ENCODE data around the gene ATP12A. TPM values are rescaled to one million over a fixed set of nuclear protein-coding genes. Genes with fewer than 3 reads are reported as not detected.

Gene ATP12A
- polyA plus RNA-seq, 3 donors: not detected

DNA sequence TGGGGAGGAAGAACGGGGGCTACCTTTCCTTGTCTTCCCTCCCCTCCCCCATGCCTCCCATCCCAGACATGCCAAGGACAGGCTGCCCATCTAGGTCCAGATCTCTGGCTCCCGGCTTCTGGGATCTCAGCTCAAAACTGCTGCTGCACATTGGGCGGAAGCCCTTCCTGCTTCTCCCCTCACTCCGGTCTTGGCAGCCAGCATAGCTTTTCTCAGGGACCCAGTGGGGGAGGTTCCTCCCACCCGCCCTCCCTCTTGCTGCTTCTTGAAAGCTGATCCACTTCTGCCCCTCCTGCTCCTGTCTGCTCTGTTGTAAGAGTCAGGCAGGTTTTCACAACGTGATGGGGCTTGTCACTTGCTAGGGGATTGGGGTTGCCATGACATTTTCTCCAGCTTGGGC, 62.1 kb downstream of the ATP12A start:
- Histone ChIP-seq H3K27me3 (ENCODE audit: control insufficient read depth in 2 of 2, insufficient read depth in 2 of 2, low read length in 2 of 2) (peaks cover 5 to 18% of the 10 kb centered on the region in 2 donors), H3K9ac (ENCODE audit: insufficient read depth, low read length, poor library complexity, severe bottlenecking) (no peak overlapping the region), H3K79me2 (ENCODE audit: insufficient read depth, low read length) (no peaks in the 10 kb centered on the region), H3K4me1 (ENCODE audit: control insufficient read depth in 1 of 2, insufficient read depth in 2 of 2, low read length in 2 of 2) (peaks cover 0 to 2% of the 10 kb centered on the region in 2 donors), H4K20me1 (ENCODE audit: insufficient read depth, low read length) (no peaks in the 10 kb centered on the region), H3K4me3 (replicated peaks in 1 of 3; ENCODE audit: low read depth in 2 of 3, low read length in 3 of 3) (no peak overlapping the region), H2AFZ (ENCODE audit: insufficient read depth, low read depth, low read length, poor library complexity, severe bottlenecking) (no peak overlapping the region), H3K9me3 (replicated peaks in 1 of 2; ENCODE audit: control insufficient read depth in 1 of 2, insufficient read depth in 1 of 2, low read length in 2 of 2) (peaks cover 0 to 9% of the 10 kb centered on the region in 2 donors), H3K4me2 (replicated peaks; ENCODE audit: extremely low read depth, low read length, poor library complexity, severe bottlenecking) (no peak overlapping the region), H3K27ac (ENCODE audit: low read depth in 1 of 2, low read length in 2 of 2) (no peak overlapping the region), H3K36me3 (replicated peaks in 1 of 2; ENCODE audit: control insufficient read depth in 1 of 2, insufficient read depth in 2 of 2, low read length in 2 of 2) (no peaks in the 10 kb centered on the region)
- 92% methylated on average over 2 of the region's 6 CpGs for WGBS (ENCODE audit: insufficient coverage)
- Mint-ChIP-seq H3K27ac (no peak overlapping the region), H3K9me3 (peaks cover 0 to 3% (median 0%) of the 10 kb centered on the region in 7 donors), H3K4me1 (peaks cover 7% of the 10 kb centered on the region), H3K27me3 (ENCODE audit: low read depth in 3 of 3) (peaks cover 25 to 33% (median 31%) of the 10 kb centered on the region in 3 donors), H3K36me3 (no peaks in the 10 kb centered on the region), H3K4me3 (no peak overlapping the region)
- intact Hi-C loops (cut with micrococcal nuclease): no loop called here
- TF ChIP-seq, protein P1, sequence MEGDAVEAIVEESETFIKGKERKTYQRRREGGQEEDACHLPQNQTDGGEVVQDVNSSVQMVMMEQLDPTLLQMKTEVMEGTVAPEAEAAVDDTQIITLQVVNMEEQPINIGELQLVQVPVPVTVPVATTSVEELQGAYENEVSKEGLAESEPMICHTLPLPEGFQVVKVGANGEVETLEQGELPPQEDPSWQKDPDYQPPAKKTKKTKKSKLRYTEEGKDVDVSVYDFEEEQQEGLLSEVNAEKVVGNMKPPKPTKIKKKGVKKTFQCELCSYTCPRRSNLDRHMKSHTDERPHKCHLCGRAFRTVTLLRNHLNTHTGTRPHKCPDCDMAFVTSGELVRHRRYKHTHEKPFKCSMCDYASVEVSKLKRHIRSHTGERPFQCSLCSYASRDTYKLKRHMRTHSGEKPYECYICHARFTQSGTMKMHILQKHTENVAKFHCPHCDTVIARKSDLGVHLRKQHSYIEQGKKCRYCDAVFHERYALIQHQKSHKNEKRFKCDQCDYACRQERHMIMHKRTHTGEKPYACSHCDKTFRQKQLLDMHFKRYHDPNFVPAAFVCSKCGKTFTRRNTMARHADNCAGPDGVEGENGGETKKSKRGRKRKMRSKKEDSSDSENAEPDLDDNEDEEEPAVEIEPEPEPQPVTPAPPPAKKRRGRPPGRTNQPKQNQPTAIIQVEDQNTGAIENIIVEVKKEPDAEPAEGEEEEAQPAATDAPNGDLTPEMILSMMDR (IDR thresholded peaks at IDR 0.05): no peak
- DNase-seq: no peak

DNA sequence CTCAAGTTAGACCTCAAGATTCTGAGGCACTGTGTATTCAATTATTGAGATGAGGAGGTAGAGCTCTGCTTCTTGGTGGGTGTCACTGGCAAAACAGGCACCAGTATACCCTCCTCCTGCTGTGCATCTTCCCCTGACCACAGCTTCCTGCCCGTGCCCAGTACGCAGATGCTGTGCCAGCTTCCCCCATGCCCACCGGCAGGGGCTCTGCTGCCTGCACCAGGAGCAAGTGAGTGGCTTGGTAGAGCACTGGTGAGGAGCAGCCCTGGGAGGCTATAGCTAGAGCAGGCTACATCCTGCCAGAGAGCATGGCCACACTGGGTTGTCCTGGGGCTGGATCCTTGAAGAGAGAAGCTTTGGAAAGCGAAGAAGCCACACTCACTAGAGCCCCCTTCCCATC, 62.8 kb downstream of the ATP12A start:
- Histone ChIP-seq H2AFZ (ENCODE audit: insufficient read depth, low read depth, low read length, poor library complexity, severe bottlenecking) (no peak overlapping the region), H3K4me3 (replicated peaks in 1 of 3; ENCODE audit: low read depth in 2 of 3, low read length in 3 of 3) (no peak overlapping the region), H3K79me2 (ENCODE audit: insufficient read depth, low read length) (no peaks in the 10 kb centered on the region), H3K4me1 (ENCODE audit: control insufficient read depth in 1 of 2, insufficient read depth in 2 of 2, low read length in 2 of 2) (peaks cover 0 to 6% of the 10 kb centered on the region in 2 donors), H3K36me3 (replicated peaks in 1 of 2; ENCODE audit: control insufficient read depth in 1 of 2, insufficient read depth in 2 of 2, low read length in 2 of 2) (no peaks in the 10 kb centered on the region), H3K9me3 (replicated peaks in 1 of 2; ENCODE audit: control insufficient read depth in 1 of 2, insufficient read depth in 1 of 2, low read length in 2 of 2) (peaks cover 0 to 15% of the 10 kb centered on the region in 2 donors), H3K9ac (ENCODE audit: insufficient read depth, low read length, poor library complexity, severe bottlenecking) (no peak overlapping the region), H3K27me3 (ENCODE audit: control insufficient read depth in 2 of 2, insufficient read depth in 2 of 2, low read length in 2 of 2) (peaks cover 6 to 24% of the 10 kb centered on the region in 2 donors), H3K27ac (ENCODE audit: low read depth in 1 of 2, low read length in 2 of 2) (no peak overlapping the region), H4K20me1 (ENCODE audit: insufficient read depth, low read length) (no peaks in the 10 kb centered on the region), H3K4me2 (replicated peaks; ENCODE audit: extremely low read depth, low read length, poor library complexity, severe bottlenecking) (no peak overlapping the region)
- peaks cover 0 to 4% (median 0%) of the 10 kb centered on the region in 7 donors for H3K9me3 Mint-ChIP-seq
- peak overlapping the region in 1 of 7 donors; percentile 53 for H3K27ac Mint-ChIP-seq
- TF ChIP-seq, protein P1 (IDR thresholded peaks at IDR 0.05): no peak
- H3K4me3 Mint-ChIP-seq: no peak overlapping the region
- no peaks in the 10 kb centered on the region for H3K36me3 Mint-ChIP-seq
- WGBS (ENCODE audit: insufficient coverage): 0% methylated on average over 3 of the region's 4 CpGs
- H3K4me1 Mint-ChIP-seq: peaks cover 11% of the 10 kb centered on the region
- H3K27me3 Mint-ChIP-seq (ENCODE audit: low read depth in 3 of 3): peaks cover 30 to 40% (median 37%) of the 10 kb centered on the region in 3 donors
- no peak for DNase-seq
- intact Hi-C loops (cut with micrococcal nuclease): no loop called here

All from CD14-positive monocyte (primary cell).